SH-SY5Y (cell line): ENCODE data around the gene TGIF2.

Source experiments
- GATA2 ChIP-seq: IDR thresholded peaks from 2 replicates; pipeline ENCODE4 v1.6.1; 2011; ENCODE audit warnings: mild to moderate bottlenecking, low read depth, low read length
- GATA3 ChIP-seq: IDR thresholded peaks from 2 replicates; pipeline ENCODE4 v1.6.1; 2011; ENCODE audit warnings: low read depth, mild to moderate bottlenecking, low read length, moderate library complexity

TGIF2 gene

GRCh38 chr20:36614781-36615557, 41.6 kb downstream of the TGIF2 start:
- TF ChIP-seq GATA3 (no peak), GATA2 (no peak)

- TF ChIP-seq GATA3, result no peak
- no peak for TF ChIP-seq GATA2
Observed at GRCh38 chr20:36620917-36621316, 47.5 kb downstream of the TGIF2 start.

- TF ChIP-seq GATA2 (no peak), GATA3 (no peak)
Observed at GRCh38 chr20:36623444-36623843, 50.0 kb downstream of the TGIF2 start.

GRCh38 chr20:36624068-36624943, 50.9 kb downstream of the TGIF2 start:
- TF ChIP-seq GATA2 (no peak), GATA3 (no peak)

DNA sequence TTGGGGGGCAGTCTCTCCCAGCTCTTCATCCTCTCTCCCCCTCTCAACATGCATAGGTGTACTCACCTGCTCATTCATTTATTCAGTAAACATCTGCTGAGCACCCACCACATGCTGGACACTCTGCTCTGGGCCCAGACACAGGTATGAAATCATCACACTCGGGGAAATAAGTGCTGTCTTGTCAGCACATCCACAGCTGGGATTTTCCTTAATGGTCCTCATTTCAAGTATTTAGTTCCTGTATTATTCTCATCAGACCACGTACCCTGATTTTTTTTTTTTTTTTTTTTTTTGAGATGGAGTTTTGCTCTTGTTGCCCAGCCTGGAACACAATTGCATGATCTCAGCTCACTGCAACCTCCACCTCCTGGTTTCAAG, 51.5 kb downstream of the TGIF2 start:
- TF ChIP-seq GATA3 (no peak), GATA2 (no peak)

DNA sequence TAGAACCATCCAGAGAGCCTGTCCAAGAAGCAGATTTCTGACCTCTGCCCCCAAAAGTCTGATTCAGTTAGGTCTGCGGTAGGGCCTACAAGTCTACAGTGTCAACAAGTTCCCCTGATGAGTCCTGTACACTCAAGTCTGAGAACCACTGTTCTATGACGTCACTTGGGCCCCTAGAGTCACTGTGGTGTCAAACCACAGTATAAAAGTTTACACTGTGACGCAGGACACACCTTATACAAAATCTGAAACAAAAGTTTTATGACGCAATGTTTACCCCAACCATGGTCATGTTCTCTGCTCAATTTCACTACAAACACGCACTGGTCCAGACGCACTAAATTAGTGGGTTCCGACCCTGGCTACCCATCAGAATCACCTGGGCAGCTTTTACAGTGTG, 54.7 kb downstream of the TGIF2 start:
- TF ChIP-seq GATA3 (no peak), GATA2 (no peak)

DNA sequence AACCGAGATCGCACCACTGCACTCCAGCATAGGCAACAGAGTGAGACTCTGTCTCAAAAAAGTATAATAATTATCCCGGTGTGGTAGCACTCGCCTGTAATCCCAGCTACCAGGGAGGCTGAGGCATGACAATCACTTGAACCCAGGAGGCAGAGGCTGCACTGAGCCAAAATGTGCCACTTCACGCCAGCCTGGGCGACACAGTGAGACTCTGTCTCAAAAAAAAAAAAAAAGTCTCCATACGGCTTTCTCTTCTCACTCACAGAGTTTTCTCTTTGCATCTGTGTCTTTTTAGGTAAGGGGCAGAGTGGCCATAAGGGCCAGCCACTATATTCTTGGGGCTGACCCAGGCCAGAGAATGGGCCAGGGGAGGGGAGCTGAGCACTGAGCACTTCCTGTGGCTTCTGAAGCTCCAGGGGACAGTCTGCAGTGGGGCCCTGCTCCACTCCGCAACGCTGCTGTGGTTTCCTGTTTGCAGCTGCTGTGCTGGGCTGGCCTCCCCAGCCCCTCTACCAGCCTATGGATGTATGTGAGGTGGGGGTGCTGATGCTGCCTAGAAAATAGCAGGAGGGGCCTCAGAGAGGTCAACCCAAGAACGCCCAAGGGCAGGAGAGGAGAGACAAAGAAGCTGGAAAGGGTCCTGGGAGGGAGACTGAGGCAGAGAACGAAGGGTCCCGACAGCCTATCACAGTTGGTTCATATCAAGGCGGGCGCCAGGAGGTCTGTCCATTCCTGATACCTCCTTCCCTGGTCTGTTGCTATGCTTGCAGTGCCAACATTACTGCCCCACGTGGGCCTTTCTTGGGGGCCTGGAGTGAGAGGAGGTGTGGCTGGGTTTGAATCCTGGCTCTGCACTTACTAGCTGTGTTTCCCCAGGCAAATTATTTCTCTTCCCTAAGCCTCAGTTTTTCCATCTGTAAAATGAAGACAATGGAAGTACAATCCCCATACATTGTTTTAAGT, 56.6 kb downstream of the TGIF2 start:
- TF ChIP-seq GATA2 (no peak), GATA3 (no peak)

- TF ChIP-seq GATA2 (no peak), GATA3 (no peak)
Observed at GRCh38 chr20:36631646-36632045, 58.2 kb downstream of the TGIF2 start.

GRCh38 chr20:36632147-36632486, 58.7 kb downstream of the TGIF2 start:
- TF ChIP-seq GATA2 (no peak), GATA3 (no peak)

DNA sequence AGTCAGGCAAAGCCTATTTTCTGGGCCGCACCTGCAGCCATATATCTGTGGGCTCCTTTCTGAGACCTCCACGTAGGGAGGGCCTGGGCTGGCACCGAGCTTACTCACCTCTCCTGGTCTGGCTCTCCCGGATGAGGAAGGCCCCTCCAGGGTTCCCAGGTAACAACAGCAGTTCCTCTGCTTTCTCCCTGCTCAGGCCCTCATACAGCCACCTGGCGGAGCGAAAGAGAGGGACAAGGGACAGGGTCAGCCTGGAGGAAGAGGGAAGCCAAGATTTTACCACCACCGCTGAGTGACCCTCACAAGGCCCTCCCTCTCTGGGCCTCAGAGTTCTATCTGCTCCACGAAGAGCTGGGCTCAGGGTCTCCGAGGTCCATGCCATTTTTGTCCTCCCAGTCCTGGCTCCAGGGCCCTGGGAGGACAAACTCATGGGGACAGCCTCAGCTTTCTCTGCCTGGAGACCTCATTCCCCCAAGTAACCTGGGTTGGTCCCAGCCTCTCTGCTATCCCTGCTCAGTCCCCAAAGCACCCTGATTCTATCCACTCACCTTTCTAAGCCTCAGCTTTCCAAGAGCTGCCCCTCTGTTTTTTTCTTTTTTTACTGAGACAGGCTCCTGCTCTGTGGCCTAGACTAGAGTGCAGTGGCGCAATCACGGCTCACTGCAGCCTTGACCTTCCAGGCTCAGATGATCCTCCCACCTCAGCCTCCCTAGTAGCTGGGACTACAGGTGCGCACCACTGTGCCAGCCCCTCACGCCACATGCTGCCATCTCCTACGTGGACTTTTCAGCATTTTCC, 59.3 kb downstream of the TGIF2 start:
- no peak for TF ChIP-seq GATA3

DNA sequence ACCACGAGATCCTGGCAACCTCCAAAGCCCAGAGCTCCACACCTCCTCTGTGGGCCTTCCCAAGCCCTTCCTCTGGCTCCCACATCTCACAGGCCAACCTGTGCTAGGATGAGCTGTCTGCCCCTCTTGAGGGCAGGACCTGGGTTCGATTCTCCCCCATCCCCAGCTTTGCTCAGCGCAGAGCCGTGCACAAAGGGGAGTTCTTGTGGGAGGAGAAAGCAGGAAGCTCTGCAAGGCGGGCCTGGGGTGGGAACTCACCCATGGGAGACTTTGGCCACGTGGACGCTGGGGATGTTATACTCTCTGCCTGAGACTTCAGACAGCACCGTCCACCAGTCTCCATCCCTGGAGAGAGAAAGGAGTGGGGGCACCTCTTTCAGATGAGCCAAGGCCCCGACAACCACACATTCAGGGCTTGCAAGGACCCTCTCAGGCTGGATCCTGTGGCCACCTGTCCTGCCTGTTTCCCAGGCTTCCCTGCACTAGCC, 59.9 kb downstream of the TGIF2 start:
- no peak for TF ChIP-seq GATA3

DNA sequence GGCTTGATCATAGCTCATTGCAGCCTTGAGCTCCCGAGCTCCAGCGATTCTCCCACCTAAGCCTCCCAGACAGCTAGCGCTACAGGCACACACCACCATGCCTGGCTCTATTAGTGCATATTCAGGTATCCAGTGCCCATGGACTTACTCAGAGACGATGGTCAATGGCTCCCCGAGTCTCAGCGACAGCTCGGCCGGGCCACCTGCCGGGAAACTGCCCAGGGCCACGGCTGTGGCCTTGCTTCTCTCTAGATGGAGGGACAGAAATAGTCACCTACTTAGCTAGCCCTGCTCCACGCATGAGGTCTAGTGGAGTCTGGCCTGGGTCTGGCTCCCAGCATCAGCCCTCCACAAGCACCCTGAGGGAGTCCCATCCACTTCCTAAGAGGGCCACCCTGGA, 60.9 kb downstream of the TGIF2 start:
- TF ChIP-seq GATA3, result no peak
- no peak for TF ChIP-seq GATA2

- TF ChIP-seq GATA3 (no peak), GATA2 (no peak)
Observed at GRCh38 chr20:36641506-36641843, 68.1 kb downstream of the TGIF2 start.

DNA sequence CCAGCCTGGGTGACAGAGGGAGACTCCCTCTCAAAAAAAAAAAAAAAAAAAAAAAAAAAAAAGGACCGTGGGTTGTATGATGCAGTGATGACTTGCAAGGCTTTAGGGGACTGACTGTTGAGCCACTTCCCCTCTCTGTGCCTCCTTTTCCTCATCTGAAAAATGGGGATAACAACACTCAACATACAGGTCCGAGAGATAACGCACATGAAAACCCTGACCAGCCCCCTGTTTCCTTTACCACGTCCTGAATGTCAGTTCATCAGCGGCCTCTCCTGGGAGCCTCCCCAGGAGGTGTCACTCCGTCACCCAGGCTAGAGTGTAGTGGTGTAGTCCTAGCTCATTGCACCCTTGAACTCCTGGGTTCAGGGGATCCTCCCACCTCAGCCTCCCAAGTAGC, 68.7 kb downstream of the TGIF2 start:
- no peak for TF ChIP-seq GATA3
- no peak for TF ChIP-seq GATA2
